Stimulated activated CD8-positive, alpha-beta memory T cell treated with anti-CD3 and anti-CD28 coated beads, Interleukin-15, amount 100 ng/mL, for 24 hours (primary cell): ENCODE results near the gene MBD4.
A peak's percentile ranks its signal among the peaks of the same experiment; 100 is the strongest.

Experiments
- DNase-seq: peaks from one replicate; pipeline ENCODE4 v3.0.0-alpha.2; 2020; ENCODE audit warnings: low read depth

MBD4 gene

GRCh38 chr3:129463094-129463493 lies 23.3 kb upstream of the MBD4 start:
- no peak for DNase-seq

GRCh38 chr3:129462361-129462968 lies 22.7 kb upstream of the MBD4 start:
- DNase-seq: no peak

GRCh38 chr3:129461461-129462146 lies 21.9 kb upstream of the MBD4 start:
- DNase-seq: no peak

GRCh38 chr3:129461022-129461421 lies 21.3 kb upstream of the MBD4 start:
- no peak for DNase-seq

DNA sequence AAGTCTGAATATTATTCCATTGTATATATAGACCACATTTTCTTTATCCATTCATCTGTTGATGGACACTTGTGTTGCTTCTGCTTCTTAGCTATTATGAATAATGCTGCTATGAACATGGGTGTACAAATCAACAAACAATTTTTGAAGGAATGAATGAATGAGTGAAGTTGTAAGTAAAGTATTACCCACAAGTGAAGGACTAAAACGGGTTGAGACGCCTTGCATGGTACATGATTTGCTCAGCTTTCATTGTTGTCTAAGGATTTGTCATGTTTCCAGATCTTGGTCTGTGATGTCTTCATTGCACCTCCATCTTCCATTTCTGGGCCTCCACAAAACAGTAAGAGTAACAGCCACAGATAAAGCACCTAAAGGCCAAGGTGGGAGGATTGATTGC lies 20.8 kb upstream of the MBD4 start:
- DNase-seq: no peak

- DNase-seq: no peak
Observed at GRCh38 chr3:129460155-129460554, 20.4 kb upstream of the MBD4 start.

GRCh38 chr3:129453732-129454131 lies 14.0 kb upstream of the MBD4 start:
- no peak for DNase-seq

- no peak for DNase-seq
Observed at GRCh38 chr3:129449279-129450115, 9.7 kb upstream of the MBD4 start.

DNA sequence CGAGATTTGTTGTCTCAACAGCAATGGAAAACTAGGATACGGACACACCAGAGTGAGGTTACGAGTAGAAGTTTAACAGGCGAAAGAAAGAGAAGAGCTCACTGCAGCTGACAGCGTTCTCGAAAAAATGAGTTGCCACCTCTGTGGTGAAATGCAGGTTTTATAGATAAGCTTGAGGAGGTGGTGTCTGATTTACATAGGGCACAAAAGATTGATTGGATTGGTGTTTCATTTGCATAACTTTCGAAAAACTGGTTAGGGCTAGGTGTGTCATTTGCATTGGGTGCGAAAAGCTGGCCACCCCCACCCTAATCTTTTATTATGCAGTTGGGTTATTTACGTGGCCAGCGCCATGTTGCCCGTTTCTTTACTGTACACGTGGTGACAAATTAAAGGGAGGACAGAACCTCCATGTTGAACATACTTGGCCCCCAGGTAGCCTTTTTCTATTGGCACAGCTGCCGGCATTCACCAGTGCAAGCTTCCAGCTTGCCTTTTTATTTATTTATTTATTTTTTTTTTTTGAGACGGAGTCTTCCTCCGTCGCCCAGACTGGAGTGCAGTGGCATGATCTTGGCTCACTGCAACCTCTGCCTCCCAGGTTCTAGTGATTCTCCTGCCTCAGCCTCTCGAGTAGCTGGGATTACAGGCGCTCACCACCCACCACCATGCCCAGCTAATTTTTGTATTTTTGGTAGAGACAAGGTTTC lies 8.6 kb upstream of the MBD4 start:
- no peak for DNase-seq

GRCh38 chr3:129446926-129447325 lies 7.2 kb upstream of the MBD4 start:
- no peak for DNase-seq

GRCh38 chr3:129445471-129445870 lies 5.7 kb upstream of the MBD4 start:
- no peak for DNase-seq

- DNase-seq: no peak
Observed at GRCh38 chr3:129442947-129443346, 3.2 kb upstream of the MBD4 start.

DNA sequence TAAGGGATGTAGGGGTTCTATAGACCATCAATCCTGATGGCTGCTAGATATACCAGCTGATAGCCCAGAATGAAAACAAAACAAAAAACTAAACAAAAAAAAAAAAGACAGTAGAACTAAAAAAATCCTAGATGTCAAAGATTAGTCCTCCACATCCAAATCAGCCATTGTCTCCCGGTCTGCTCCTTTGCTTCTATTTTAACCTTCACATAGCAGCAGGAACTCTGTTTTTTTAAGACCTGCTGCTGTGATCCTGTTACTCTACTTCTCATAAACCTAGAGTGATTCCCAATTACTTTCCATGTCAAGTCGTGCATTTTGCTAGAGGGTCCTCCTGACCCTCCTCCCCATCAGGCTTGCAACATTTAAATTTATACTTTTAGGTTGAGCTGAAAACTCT lies 2.7 kb upstream of the MBD4 start:
- DNase-seq: no peak

GRCh38 chr3:129441782-129442181 lies 2.0 kb upstream of the MBD4 start:
- DNase-seq: no peak

- no peak for DNase-seq
Observed at GRCh38 chr3:129441215-129441614, 1.5 kb upstream of the MBD4 start.

GRCh38 chr3:129440618-129441190 lies 956 bp upstream of the MBD4 start:
- DNase-seq: no peak

- peak; percentile 18 for DNase-seq
Observed at GRCh38 chr3:129439226-129439816, 427 bp downstream of the MBD4 start.

- DNase-seq: no peak
Observed at GRCh38 chr3:129435367-129435766, 4.4 kb downstream of the MBD4 start.

DNA sequence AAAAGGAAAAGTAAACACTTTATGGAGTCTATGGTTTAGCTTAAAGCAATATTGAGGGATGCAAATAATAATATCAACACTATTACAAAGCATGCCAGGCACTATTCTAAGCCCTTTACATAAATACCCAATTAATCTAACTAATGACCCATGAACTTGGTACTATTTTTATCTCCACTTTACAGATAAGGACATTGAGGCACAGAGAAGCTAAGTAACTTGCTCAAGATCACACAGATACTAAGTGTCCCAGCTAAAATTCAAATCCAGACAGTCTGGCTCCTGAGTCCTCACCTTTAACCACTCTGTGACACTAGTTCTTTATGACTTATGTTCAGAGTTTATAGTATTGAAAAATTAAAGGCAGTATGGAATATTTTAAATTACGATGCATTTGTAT lies 5.6 kb downstream of the MBD4 start:
- DNase-seq: no peak

DNA sequence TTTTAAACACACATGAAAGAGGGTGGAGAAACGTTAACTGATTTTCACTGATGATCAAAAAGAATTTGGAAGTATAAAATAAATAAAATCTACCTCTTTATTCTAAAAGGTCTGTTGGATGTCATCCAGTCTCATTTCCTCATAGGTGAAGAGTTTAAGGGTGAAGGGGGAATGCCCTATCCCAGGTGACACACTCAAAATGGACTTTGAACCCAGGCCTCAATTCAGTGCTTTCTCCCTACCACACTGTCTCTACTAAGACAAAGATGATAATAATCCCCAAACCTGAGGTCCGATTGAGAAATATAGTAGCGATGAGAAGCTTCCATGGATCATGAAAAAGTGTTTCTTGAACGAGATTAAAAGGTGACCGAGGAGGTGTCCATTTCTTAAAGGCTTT lies 6.2 kb downstream of the MBD4 start:
- no peak for DNase-seq

DNA sequence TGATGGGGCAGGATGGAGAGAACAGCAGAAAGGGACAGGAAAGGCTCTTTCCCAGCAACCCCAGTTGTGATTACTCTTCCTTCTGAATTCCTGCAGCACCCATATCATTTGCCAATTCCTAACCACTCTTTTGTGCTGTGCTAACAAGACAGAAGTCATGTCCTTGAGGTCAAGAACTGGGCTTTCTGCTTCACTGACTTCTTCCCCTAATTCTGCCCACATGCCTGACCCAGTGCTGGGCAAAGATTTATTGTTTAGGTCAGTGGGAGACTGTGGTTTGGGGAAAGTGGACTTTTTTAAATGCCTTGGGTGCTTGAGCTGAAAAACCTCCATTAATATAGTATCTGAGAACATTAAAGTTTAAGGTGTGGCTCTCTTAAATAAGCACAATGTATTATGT lies 7.1 kb downstream of the MBD4 start:
- no peak for DNase-seq

DNA sequence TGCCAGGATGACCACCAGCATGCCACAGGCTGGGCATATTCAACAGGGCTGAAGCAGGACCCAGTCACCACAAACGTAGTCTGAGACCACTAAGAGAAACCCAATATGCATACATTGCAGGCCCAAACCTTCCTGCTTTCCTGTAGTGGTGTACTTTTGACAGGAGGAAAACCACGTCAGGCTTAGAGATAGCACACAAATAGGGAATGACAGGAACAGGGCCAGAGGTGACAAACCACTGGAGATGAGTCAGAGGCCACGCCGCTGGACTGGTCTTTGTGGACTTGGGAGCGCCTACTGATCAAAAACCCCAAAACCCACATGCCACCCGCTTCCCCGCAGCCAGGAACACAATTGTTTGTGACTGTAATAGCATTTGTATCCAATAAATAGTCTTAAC lies 7.7 kb downstream of the MBD4 start:
- DNase-seq: no peak
